HG02884 (cell line): ENCODE measurements around the gene RAPGEF3.

Experiments used
- ATAC-seq: cut with Tn5 transposase; IDR thresholded peaks from one replicate; pipeline ENCODE4 v1.9.1; 2021; ENCODE audit warnings: mild to moderate bottlenecking, moderate library complexity; ENCODE audit not compliant: unreplicated experiment

Gene RAPGEF3

GRCh38 chr12:47705566-47706425 is 52.9 kb downstream of the RAPGEF3 start, which contains the start of gene RPAP3:
RPAP3 (minus strand) TSS chr12:47706030; CDS start chr12:47702840, 3,190 bp downstream.
- ATAC-seq = peak; percentile 76

- ATAC-seq = no peak
These were observed 53.5 kb downstream of the RAPGEF3 start for GRCh38 chr12:47705229-47705565.

GRCh38 chr12:47704719-47705118 is 54.0 kb downstream of the RAPGEF3 start:
- ATAC-seq = no peak

DNA sequence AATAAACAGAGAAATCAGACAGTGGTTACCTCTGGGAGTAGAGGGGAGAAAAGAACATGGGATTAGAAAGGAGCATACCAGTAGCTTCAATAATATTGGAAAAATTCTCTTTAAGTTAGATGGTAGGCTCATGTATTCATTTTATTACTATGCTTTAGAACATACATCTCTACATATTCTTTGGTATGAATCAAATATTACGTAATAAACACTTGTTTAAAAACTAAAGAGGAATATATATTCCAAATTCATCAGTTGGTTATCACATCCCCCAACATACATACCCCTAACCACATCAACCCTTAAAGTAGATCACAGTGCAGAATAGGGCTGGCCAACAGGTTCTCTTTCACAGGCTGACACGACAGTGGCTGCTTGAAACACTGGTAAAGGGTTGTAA is 58.4 kb downstream of the RAPGEF3 start:
- ATAC-seq = no peak

DNA sequence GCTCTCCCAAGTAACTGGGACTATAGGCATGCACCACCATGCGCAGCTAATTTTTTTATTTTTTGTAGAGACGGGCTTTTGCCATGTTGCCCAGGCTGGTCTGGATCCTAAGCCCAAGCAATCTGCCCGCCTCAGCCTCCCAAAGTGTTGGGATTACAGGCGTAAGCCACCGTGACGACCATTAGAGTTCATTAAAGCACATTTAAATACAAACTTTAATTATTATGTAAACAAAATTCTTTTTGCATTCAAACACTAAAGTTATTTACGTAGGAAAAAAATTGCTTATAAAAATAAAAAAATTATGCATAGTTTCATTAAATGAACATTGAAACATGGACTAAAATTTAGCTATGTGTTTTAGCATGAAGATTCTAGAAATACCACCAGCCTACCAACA is 60.0 kb downstream of the RAPGEF3 start:
- no peak for ATAC-seq

DNA sequence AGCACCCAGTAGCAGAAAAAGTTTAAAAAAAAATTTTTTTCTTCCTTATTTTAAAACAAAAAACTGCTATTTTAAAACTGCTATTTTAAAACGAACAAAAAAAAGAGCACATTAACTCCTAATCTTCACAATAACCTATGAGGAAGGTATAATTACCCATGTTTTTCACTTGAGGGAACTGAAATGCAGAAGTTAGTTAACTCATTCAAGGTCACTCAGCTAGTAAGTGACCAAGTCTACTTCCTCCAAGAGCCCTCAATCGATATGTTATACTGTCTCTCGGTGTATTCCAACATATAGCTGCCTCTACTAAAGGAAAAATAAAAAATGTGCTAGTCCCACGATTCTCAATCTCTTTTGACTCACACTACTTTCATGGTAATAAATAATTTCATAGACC is 60.6 kb downstream of the RAPGEF3 start:
- ATAC-seq = no peak

DNA sequence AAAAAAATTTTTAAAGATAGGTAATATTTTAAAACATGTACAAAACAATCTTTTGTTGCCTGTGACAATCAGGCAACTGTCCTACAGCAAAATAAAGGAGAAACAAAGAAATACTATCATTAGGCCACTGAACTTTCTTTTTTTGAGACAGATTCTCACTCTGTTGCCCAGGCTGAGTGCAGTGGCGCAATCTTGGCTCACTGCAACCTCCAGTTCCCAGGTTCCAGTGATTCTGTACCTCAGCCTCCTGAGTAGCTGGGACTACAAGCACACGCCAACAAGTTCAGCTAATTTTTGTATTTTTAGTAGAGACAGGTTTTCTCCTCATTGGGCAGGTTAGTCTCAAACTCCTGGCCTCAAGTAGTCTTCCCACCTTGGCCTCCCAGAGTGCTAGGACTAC is 69.5 kb downstream of the RAPGEF3 start:
- no peak for ATAC-seq

- ATAC-seq = no peak
These were observed 71.0 kb downstream of the RAPGEF3 start for GRCh38 chr12:47687636-47688035.

DNA sequence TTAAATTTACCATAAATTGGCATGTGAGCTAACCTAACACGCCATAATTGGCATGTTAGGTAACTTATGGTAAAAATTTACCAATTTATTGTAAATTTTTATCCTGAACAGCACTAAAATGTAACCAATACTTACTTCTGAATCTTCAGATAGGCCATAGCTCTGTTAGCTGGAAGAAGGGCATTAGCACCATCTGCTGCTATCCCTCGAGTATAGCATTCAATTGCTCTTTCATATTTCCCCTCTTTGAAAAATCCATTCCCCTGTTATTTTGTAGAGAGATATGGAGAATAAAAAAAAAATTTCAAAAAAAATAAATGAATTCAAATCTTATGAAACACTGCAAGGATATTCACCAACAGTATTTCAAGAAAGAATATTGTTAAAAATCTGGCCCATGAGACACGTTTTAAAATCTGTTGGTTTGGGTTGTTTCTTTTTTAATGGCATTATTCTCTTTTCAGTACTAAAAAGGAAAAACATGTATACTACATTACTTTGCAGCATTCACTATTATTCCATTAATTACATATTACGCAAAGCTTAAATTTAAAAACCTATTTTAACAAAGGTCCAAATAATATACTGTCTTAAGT is 71.9 kb downstream of the RAPGEF3 start:
- ATAC-seq = no peak
